ENCODE measurements around the gene MEIS2.

DNA sequence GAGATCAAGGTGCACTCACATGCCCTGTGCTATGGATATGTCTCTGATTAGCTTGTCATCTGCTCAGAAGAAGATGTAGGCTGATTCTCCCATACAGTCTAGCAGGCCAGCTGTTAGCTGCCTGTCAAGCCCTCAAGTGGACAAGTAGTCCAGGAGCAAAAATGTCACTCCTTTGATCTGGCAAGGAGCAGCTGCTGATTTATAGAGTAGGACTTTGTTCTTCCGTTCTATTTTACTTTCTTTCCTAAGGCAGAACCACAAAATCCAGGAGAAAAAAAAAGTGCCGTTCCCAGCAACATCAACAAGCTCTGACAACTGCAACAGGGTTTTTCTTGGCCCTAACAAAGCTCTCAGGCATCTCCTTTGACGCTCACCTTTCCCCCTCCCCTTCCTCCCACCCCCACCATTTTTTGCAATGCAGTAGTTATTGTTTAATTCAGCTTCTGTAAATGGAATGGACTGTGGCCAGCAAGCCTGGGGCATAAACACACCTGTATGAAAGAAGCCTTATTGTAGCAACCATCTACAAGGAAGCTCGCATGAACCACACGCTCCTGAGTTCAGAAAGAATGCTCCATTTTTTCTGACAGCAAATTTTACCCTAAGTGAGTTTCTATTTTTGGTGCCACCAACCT is 196.3 kb downstream of the MEIS2 start:
- TF ChIP-seq, protein P1, sequence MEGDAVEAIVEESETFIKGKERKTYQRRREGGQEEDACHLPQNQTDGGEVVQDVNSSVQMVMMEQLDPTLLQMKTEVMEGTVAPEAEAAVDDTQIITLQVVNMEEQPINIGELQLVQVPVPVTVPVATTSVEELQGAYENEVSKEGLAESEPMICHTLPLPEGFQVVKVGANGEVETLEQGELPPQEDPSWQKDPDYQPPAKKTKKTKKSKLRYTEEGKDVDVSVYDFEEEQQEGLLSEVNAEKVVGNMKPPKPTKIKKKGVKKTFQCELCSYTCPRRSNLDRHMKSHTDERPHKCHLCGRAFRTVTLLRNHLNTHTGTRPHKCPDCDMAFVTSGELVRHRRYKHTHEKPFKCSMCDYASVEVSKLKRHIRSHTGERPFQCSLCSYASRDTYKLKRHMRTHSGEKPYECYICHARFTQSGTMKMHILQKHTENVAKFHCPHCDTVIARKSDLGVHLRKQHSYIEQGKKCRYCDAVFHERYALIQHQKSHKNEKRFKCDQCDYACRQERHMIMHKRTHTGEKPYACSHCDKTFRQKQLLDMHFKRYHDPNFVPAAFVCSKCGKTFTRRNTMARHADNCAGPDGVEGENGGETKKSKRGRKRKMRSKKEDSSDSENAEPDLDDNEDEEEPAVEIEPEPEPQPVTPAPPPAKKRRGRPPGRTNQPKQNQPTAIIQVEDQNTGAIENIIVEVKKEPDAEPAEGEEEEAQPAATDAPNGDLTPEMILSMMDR (IDR thresholded peaks at IDR 0.05; ENCODE audit: low read depth, low read length): no peak
- TF ChIP-seq, protein P2, sequence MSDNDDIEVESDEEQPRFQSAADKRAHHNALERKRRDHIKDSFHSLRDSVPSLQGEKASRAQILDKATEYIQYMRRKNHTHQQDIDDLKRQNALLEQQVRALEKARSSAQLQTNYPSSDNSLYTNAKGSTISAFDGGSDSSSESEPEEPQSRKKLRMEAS (IDR thresholded peaks at IDR 0.05; ENCODE audit: low read depth, low read length): no peak

Measured in NB4 (cell line).